Stimulated activated naive CD8-positive, alpha-beta T cell treated with anti-CD3 and anti-CD28 coated beads, Interleukin-15, Interleukin-2, amounts not matched to agents 100 ng/mL and 50 ng/mL, for 24 hours (primary cell): ENCODE measurements around the gene CCT3.

ENCODE experiments used
- H3K27ac Mint-ChIP-seq: one replicate; pipeline ENCODE4 v1.8.0; 2021; ENCODE audit warnings: mild to moderate bottlenecking, mixed read lengths
- H3K27me3 Mint-ChIP-seq: one replicate; pipeline ENCODE4 v1.8.0; 2021; ENCODE audit warnings: mixed read lengths
- H3K36me3 Mint-ChIP-seq: one replicate; pipeline ENCODE4 v1.8.0; 2021; ENCODE audit warnings: low read depth, mixed read lengths
- H3K4me1 Mint-ChIP-seq: one replicate; pipeline ENCODE4 v1.8.0; 2021; ENCODE audit warnings: low read depth, mixed read lengths
- H3K4me3 Mint-ChIP-seq: one replicate; pipeline ENCODE4 v1.8.0; 2021; ENCODE audit warnings: mild to moderate bottlenecking, mixed read lengths
- H3K9me3 Mint-ChIP-seq: one replicate; pipeline ENCODE4 v1.8.0; 2021; ENCODE audit warnings: mixed read lengths

Gene CCT3

GRCh38 chr1:156283521-156283920 is 54.6 kb downstream of the CCT3 start:
- Mint-ChIP-seq H3K27me3 (no peaks in the 10 kb centered on the region), H3K9me3 (no peaks in the 10 kb centered on the region), H3K4me1 (peaks cover 46% of the 10 kb centered on the region), H3K4me3 (peak overlapping the region; percentile 96), H3K27ac (peak overlapping the region; percentile 98), H3K36me3 (peaks cover 36% of the 10 kb centered on the region)

DNA sequence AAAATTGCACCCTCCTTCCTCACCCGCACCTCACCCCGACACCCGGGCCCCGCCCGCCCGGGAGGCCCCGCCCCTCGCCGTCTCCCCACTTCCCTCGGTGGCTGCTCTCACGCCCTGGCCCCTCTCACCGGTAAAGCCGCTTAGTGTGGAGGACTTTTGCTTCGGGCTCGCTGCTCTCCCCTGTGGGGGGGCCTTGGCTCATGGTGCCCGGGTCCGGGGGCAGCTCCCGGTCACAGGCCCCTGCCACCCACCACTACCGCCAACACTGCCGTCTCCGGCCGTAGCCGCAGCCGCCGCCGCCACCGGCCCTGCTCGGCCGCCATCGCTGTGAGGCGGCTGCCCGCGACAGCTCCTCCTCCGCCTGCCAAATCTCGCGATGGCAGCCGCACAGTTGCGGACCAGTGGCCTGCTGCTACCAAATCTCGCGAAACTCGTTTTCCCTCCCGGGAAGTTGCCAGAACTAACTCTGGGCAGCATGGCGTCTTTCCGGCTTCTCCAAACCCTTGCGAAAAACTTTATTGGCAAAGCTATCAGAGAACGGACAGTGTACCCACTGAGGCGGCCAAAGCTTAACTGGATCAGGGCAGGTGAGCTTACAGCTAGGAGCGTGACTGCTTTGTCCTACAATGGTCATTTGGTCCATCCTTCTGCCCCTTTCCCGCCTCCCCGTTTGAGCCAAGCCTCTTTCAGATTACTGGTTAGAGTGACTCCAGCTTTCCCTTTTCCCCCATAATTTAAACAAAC is 55.4 kb downstream of the CCT3 start, which contains the start of gene SMG5:
TSS of gene SMG5 (minus strand) at position 347 of the 744 bp plus-strand sequence. CDS start at position 202, 145 bp downstream.
- Mint-ChIP-seq H3K36me3 (peaks cover 44% of the 10 kb centered on the region), H3K9me3 (no peaks in the 10 kb centered on the region), H3K4me3 (peak within 1 kb of the TSS; percentile 96), H3K27me3 (no peaks in the 10 kb centered on the region), H3K4me1 (peaks cover 46% of the 10 kb centered on the region), H3K27ac (peak within 1 kb of the TSS; percentile 98)

GRCh38 chr1:156281693-156282478 is 56.2 kb downstream of the CCT3 start:
- H3K36me3 Mint-ChIP-seq: peaks cover 52% of the 10 kb centered on the region
- H3K27me3 Mint-ChIP-seq: no peaks in the 10 kb centered on the region
- H3K4me1 Mint-ChIP-seq: peaks cover 46% of the 10 kb centered on the region
- H3K4me3 Mint-ChIP-seq: peak overlapping the region; percentile 96
- peak overlapping the region; percentile 98 for H3K27ac Mint-ChIP-seq
- no peaks in the 10 kb centered on the region for H3K9me3 Mint-ChIP-seq

- H3K27me3 Mint-ChIP-seq: no peaks in the 10 kb centered on the region
- peak overlapping the region; percentile 98 for H3K27ac Mint-ChIP-seq
- peak overlapping the region; percentile 96 for H3K4me3 Mint-ChIP-seq
- peaks cover 55% of the 10 kb centered on the region for H3K36me3 Mint-ChIP-seq
- peaks cover 46% of the 10 kb centered on the region for H3K4me1 Mint-ChIP-seq
- H3K9me3 Mint-ChIP-seq: no peaks in the 10 kb centered on the region
Measured at GRCh38 chr1:156281281-156281680, 56.8 kb downstream of the CCT3 start.

- Mint-ChIP-seq H3K9me3 (no peaks in the 10 kb centered on the region), H3K27ac (peak overlapping the region; percentile 52), H3K27me3 (no peaks in the 10 kb centered on the region), H3K36me3 (peaks cover 65% of the 10 kb centered on the region), H3K4me1 (peaks cover 46% of the 10 kb centered on the region), H3K4me3 (peak overlapping the region; percentile 96)
Measured at GRCh38 chr1:156279837-156280236, 58.3 kb downstream of the CCT3 start.

DNA sequence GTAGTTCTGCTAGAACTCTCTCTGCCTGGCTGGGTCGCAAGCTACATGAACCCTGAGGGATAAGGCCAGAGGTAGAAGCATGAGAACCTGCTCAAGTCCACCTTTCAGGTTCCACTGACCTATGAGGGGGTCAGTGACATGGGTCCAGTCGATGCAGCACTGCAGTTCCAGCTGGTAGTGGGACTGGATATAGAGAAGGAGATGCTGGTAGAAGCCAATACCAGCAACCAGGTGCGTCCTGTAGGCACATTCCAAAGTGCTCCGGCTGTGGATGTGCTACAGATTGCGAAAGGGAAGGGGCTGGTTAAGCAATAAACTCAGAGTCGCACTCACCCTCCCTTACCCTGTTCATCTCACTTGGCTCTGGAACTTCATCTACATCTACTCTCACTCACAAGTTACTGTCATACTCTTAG is 61.1 kb downstream of the CCT3 start:
- H3K27me3 Mint-ChIP-seq: no peaks in the 10 kb centered on the region
- H3K27ac Mint-ChIP-seq: no peak overlapping the region

GRCh38 chr1:156276532-156276931 is 61.6 kb downstream of the CCT3 start:
- H3K27ac Mint-ChIP-seq: no peak overlapping the region
- no peaks in the 10 kb centered on the region for H3K27me3 Mint-ChIP-seq
- peaks cover 89% of the 10 kb centered on the region for H3K36me3 Mint-ChIP-seq
- H3K4me1 Mint-ChIP-seq: peaks cover 24% of the 10 kb centered on the region
- no peaks in the 10 kb centered on the region for H3K9me3 Mint-ChIP-seq
- no peak overlapping the region for H3K4me3 Mint-ChIP-seq

More for the DNA sequence above, 61.1 kb downstream of the CCT3 start:
- Mint-ChIP-seq H3K4me1 (peaks cover 26% of the 10 kb centered on the region), H3K9me3 (no peaks in the 10 kb centered on the region), H3K4me3 (no peak overlapping the region), H3K36me3 (peaks cover 88% of the 10 kb centered on the region)

- H3K36me3 Mint-ChIP-seq: peaks cover 85% of the 10 kb centered on the region
- H3K27ac Mint-ChIP-seq: no peak overlapping the region
- H3K4me1 Mint-ChIP-seq: no peaks in the 10 kb centered on the region
- H3K27me3 Mint-ChIP-seq: no peaks in the 10 kb centered on the region
- no peak overlapping the region for H3K4me3 Mint-ChIP-seq
- H3K9me3 Mint-ChIP-seq: no peaks in the 10 kb centered on the region
Measured at GRCh38 chr1:156270314-156270713, 67.8 kb downstream of the CCT3 start.

- Mint-ChIP-seq H3K4me1 (peaks cover 8% of the 10 kb centered on the region), H3K4me3 (no peak overlapping the region), H3K9me3 (no peaks in the 10 kb centered on the region), H3K27me3 (no peaks in the 10 kb centered on the region), H3K27ac (no peak overlapping the region), H3K36me3 (peaks cover 82% of the 10 kb centered on the region)
Measured at GRCh38 chr1:156268336-156268735, 69.8 kb downstream of the CCT3 start.

DNA sequence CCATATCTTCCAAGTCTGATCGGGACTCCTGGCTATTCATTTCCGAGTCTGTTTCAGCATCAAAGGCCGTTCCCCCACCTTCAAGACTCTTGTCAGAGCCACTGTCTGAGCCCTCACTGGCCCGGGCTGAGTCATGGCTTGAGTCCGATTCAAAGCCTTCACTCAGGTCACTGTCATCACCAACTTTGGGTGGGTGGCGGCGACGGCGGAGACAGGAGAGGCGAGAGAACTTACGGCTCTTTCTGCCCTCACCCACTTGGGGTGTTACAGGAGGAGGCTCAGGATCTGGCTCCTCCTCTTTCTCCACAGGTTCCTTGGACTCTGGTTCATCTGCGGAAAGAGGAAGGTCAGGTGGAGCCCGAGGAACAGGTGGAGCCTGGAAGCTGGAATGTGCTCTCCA is 72.0 kb downstream of the CCT3 start:
- Mint-ChIP-seq H3K4me1 (peaks cover 17% of the 10 kb centered on the region), H3K27ac (no peak overlapping the region), H3K27me3 (no peaks in the 10 kb centered on the region), H3K9me3 (no peaks in the 10 kb centered on the region), H3K4me3 (no peak overlapping the region), H3K36me3 (peaks cover 76% of the 10 kb centered on the region)

DNA sequence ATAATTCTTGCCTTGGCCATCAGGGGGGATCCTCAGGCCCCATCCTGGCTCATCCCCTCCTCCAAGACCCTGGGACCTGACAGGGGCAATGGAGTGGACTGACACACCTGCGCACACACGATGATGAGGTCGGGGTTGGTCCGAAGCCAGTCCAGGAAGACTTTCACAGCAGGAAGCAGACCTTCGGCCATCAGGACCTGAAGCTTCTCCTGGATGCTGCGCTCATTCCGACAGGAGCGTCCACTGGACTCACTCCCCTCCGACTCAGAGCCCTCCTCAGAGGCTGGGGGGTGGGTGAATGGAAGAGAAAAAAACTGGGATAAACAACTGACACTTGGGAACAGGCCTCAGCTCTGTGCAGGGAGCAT is 74.8 kb downstream of the CCT3 start:
- H3K27ac Mint-ChIP-seq: peak overlapping the region; percentile 40
- peaks cover 17% of the 10 kb centered on the region for H3K4me1 Mint-ChIP-seq

DNA sequence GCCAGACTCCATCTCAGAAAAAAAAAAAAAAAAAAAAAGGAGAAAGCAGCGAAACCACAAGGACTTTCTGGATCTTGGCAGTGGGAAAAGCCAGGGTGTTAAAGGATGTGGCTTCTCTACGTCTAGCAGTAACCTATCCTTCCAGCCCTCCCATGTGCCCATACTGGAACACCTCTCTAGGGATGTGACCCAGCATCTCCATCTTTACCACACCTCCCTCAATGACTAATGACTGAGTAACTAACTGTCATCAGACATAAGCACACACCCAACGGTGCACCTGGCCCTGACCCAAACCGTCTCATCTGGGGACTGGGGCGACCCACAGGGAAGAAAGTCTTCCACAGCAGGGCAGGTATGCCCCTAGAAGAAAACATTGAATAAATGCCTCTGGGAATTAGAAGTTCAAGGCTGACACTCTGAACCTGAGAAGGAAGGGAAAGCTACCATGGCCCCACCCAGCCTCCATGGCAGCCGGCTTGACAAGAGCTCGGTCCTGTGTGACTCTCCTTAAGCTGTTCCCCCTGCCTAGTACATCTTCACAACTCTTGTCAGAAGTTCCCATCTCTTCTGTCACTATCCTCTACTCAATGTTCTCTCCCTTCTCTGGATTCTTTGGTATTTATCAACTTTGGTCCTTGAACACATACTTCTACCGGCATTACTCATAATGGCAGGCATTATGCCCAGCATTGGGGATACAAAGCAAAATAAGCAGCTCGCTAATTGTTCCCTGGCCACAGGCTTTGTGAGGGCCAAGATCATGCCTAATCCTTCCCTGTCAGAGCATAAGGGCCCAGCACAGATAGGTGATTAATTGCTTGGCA is 75.4 kb downstream of the CCT3 start:
- Mint-ChIP-seq H3K4me3 (no peak overlapping the region), H3K27me3 (no peaks in the 10 kb centered on the region), H3K36me3 (peaks cover 81% of the 10 kb centered on the region), H3K4me1 (peaks cover 17% of the 10 kb centered on the region), H3K27ac (peak overlapping the region; percentile 40), H3K9me3 (no peaks in the 10 kb centered on the region)

More for the DNA sequence above, 74.8 kb downstream of the CCT3 start:
- no peaks in the 10 kb centered on the region for H3K27me3 Mint-ChIP-seq
- no peaks in the 10 kb centered on the region for H3K9me3 Mint-ChIP-seq
- H3K4me3 Mint-ChIP-seq: no peak overlapping the region
- H3K36me3 Mint-ChIP-seq: peaks cover 81% of the 10 kb centered on the region

DNA sequence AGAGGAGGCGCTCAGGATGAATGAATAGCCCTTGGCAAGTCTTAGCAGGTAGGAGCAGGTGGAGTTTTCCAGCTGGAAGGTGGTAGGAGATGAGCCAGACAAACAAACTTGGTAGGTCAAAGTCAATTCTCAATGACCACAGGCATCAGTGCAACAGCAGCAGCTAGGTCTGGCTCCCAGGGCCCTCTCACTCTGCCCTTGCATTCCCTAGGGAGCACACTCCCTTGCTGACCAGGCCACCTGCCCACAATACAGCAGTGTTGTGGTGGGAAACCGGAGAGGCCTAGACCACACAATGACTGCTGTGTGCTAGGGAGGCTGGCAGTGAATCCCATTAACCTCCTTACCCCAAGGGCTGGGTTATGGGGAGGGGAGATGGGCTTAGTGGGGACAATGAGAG is 77.2 kb downstream of the CCT3 start:
- H3K9me3 Mint-ChIP-seq: no peaks in the 10 kb centered on the region
- no peak overlapping the region for H3K27ac Mint-ChIP-seq
- no peak overlapping the region for H3K4me3 Mint-ChIP-seq
- peaks cover 81% of the 10 kb centered on the region for H3K36me3 Mint-ChIP-seq
- H3K27me3 Mint-ChIP-seq: no peaks in the 10 kb centered on the region
- peaks cover 17% of the 10 kb centered on the region for H3K4me1 Mint-ChIP-seq

GRCh38 chr1:156259805-156260204 is 78.3 kb downstream of the CCT3 start:
- Mint-ChIP-seq H3K4me1 (peaks cover 17% of the 10 kb centered on the region), H3K27ac (no peak overlapping the region), H3K27me3 (no peaks in the 10 kb centered on the region), H3K9me3 (no peaks in the 10 kb centered on the region), H3K4me3 (no peak overlapping the region), H3K36me3 (peaks cover 75% of the 10 kb centered on the region)
